Panc1 (cell line): Measurements from ENCODE around the gene MPND.
"Not testable (repeated sequence)": the region's sequence is repeated elsewhere in the genome, so short reads cannot be mapped to it uniquely, and the experiment has no call there.

Source experiments
- POLR2AphosphoS5 ChIP-seq: IDR thresholded peaks from 2 replicates; pipeline ENCODE4 v1.6.1; 2012; ENCODE audit warnings: mild to moderate bottlenecking, low read depth, low read length, moderate library complexity
- TF ChIP-seq, protein P1 (sequence below): fragments of 450-650 bp; IDR thresholded peaks from 2 replicates; pipeline ENCODE4 v1.5.1; 2017; ENCODE audit warnings: mild to moderate bottlenecking

DNA sequence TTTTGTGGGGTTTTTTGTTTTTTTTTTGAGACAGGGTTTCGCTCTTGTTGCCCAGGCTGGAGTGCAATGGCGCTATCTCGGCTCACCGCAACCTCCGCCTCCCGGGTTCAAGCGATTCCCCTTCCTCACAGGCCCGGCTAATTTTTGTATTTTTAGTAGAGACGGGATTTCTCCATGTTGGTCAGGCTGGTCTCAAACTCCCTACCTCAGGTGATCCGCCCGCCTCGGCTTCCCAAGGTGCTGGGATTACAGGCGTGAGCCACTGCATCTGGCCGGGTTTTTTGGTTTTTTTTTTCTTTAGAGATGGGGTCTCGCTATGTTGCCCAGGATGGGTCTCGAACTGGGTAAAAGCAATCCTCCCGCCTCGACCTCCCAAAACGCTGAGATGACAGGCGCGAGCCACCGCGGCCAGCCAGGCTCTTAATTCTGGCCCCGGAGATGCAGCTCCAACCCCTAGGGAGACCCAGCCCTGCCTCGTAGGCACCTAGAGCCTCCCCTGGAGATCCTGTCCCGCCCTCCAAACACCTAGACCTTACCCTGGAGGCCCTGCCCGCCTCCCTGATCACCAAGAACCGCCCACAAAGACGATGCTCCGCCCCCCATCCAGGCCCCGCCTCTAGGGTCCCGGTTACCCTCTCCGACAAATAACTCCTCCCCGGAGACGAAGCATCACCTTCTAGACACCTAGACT, 14.2 kb upstream of the MPND start:
- TF ChIP-seq, protein P1, sequence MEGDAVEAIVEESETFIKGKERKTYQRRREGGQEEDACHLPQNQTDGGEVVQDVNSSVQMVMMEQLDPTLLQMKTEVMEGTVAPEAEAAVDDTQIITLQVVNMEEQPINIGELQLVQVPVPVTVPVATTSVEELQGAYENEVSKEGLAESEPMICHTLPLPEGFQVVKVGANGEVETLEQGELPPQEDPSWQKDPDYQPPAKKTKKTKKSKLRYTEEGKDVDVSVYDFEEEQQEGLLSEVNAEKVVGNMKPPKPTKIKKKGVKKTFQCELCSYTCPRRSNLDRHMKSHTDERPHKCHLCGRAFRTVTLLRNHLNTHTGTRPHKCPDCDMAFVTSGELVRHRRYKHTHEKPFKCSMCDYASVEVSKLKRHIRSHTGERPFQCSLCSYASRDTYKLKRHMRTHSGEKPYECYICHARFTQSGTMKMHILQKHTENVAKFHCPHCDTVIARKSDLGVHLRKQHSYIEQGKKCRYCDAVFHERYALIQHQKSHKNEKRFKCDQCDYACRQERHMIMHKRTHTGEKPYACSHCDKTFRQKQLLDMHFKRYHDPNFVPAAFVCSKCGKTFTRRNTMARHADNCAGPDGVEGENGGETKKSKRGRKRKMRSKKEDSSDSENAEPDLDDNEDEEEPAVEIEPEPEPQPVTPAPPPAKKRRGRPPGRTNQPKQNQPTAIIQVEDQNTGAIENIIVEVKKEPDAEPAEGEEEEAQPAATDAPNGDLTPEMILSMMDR: not testable (repeated sequence)
- TF ChIP-seq POLR2AphosphoS5: not testable (repeated sequence)
